GM12891 (cell line): ENCODE results near the gene OSBPL6.

Source experiments
- PAX5 ChIP-seq: IDR thresholded peaks from 2 replicates; pipeline ENCODE4 v1.6.1; 2011; ENCODE audit warnings: low read length, moderate library complexity, mild to moderate bottlenecking; ENCODE audit not compliant: insufficient read depth, severe bottlenecking
- POLR2A ChIP-seq: IDR thresholded peaks from 2 replicates; pipeline ENCODE4 v1.6.1; 2011; ENCODE audit warnings: low read depth, low read length, control low read depth
- POLR2AphosphoS5 ChIP-seq: IDR thresholded peaks from 2 replicates; pipeline ENCODE4 v1.6.1; 2011; ENCODE audit warnings: low read depth, low read length, control low read depth
- POU2F2 ChIP-seq: IDR thresholded peaks from 2 replicates; pipeline ENCODE4 v1.6.1; 2011; ENCODE audit warnings: low read depth, mild to moderate bottlenecking, control low read depth, low read length, moderate library complexity
- SPI1 ChIP-seq: IDR thresholded peaks from 2 replicates; pipeline ENCODE4 v1.6.1; 2011; ENCODE audit warnings: low read depth, low read length, control low read depth
- TAF1 ChIP-seq: IDR thresholded peaks from 2 replicates; pipeline ENCODE4 v1.6.1; 2011; ENCODE audit warnings: low read depth, low read length, control low read depth

DNA sequence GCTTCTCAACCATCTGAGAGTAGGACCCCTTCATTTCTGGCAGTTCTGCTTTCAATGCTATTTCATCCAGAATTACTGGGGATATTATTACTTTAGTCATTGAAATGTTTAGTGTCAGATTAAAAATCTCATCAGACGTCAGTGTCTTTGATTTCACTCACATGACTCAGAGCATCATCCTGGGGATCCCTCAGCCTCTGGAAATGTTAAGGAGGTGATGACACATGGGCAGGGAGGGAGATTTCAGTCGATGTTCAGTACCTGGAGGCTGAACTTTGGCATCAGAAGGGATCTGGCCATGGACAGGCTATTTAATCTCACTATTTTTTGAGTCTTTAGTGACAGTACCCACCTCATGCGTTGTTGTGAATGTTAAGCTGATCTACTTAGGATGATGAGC lies 39.1 kb downstream of the OSBPL6 start:
- TF ChIP-seq POLR2AphosphoS5 (no peak), POLR2A (no peak), TAF1 (no peak), SPI1 (no peak), POU2F2 (no peak), PAX5 (no peak)
